Glomerular endothelial cell (primary cell): ENCODE results near the gene TRIM7. TPM values are rescaled to one million over a fixed set of nuclear protein-coding genes. Genes with fewer than 3 reads are reported as not detected.

Source experiments
- DNase-seq: peaks from one replicate; pipeline ENCODE4 v3.0.0-alpha.2; 2011; ENCODE audit warnings: low read depth, low spot score; ENCODE audit errors: extremely low read depth
- total RNA-seq: library from RNA; depleted of rRNA; stranded (reverse); fragments of >200 nt; gene quantifications from 2 replicates; pipeline ENCODE4 v1.2.3, GENCODE V29; 2015

Gene TRIM7
- 2.8 and 5.3 TPM in 2 replicates for total RNA-seq

DNA sequence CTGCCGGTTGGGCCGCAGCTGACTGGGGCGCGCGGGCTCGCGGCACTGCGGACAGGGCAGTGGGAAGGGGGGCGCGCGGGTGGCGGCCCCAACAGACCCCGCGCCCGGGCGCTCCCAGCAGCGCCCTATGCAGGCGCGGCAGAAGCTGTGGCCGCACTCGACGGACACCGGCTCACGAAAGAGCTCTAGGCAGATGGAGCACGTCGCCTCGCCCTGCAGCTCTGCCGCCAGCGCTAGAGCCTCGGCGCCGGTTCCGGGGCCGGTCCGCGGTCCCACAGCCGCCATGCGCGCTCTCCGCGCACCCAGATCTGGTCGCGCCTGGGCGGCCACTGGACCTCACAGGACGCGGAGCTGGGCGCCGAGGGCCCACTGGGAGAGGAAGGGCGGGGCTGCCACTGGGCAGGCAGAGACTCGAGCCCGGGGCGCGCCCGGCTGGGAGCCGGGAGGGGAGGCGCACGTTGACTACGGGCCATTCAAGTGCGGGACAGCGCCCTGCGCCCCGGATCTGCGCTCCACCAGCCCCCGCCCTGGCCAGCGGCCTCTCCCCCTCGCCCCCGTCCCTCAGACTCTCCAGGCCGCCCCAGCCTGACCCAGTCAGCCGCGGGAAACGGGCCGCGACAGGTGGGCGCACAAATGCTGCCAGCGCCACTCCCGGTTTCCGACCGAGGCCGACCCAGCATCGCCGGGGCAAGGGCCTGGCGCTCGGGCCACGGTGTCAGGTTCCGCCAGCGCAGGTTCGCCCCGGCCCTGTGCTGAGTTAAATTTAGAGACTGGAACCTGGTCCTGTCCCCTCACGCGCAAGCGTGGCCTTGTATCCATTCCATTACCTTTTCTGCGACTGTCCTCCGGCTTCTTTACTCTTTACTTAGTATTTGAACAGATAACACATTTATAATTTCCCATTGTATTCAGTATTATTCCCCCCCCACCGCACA, at the start of gene TRIM7:
TRIM7 (minus strand) TSS at position 371 of the 935 bp plus-strand sequence; CDS start at position 285, 86 bp downstream.
- DNase-seq: no peak

DNA sequence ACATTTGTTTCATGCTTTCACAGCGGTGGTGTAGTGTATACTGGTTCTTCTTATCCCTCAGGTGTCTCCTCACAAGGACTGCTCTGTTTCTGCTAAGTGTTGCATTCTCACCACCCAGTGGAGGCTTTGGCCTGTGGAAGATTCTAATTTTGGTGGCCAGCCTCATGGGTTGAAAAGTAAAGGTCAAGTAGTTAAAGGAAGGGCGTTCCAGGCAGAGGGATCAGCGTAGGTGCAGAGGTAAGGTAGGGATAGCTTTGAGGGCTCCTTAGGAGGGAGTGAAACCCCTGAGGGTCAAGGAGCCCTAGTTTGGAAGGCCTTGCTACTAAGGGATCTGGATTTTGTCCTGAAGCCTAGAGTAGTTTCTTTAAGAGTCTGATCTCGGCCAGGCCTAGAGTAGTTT, 43.3 kb upstream of the TRIM7 start:
- DNase-seq: no peak

DNA sequence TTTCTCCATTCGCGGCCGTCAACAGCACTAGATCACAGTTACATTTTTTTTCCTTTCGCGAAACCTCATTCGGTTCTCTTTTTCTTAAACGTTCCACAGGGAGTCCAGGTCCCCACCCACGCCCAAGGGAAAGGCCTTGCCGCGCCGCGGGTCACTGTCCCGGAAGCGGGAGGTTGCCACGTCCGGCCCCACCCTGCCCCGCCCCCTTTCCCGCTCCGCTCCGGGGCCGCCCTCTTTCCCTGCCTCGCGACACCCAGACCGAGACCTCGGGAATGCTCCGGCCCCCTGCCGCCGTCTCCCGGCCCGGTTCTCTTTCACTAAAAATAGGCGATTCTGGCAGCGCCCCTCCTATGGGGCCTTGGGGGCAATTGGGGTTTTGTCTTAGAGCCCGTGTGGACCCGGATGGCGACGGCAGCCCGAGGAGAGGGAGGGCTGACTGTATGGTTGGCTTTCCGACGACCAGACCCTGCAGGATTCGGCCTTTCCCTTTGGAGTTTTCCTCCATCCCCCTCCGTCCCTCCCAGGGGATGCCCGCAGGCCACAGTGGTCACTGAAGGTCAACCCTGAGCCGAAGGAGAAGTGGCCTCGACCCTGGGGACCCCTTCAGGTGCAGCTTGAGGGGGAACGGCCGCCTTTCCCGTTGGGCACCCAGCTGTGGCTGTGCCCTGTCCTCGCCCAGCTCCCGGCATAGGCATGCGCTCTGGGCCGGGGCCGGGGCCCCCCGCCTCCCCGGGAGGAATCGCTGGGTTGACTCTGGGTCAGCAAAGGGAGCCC, 41.5 kb upstream of the TRIM7 start:
- DNase-seq: no peak

DNA sequence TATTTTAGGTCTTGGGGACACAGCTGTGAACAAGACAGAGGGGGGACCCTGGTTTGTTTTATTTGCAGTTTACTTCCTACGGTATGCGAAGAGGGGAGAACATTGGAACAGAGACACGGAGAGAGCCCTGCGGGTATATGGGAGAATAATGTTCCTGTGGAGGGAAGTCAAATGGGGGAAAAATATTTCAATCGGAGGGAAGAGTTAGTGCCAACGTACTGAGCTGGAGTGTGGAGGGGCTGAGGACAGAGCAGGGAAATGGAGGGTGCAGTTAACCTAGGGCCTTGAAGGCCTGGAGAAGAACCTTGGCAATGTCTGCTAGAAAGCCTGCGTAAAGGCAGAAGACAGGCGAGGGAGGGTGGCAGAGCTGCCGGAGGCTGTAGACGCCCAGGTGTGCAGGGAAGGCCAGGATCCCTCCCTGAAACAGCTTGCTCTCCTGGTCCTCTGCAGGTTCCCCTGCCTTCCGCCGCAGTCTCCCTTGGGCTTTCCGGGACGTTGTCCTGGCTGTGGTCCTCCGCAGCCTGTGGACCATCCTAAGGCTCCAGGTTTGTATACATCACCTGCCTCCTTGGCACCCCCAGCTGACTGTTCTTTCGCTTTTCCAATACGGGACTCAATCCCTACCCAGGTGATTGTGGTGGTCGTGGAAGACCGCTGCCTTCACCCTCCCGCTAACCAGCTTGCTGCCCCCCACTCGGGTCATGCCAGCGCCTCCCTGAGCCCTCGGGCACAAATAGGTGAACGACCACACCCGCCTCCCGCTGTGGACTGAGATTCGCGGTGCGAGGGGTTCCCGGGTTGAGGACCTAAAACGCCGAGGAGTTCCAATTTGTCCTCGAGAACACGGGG, 40.7 kb upstream of the TRIM7 start:
- DNase-seq: no peak

DNA sequence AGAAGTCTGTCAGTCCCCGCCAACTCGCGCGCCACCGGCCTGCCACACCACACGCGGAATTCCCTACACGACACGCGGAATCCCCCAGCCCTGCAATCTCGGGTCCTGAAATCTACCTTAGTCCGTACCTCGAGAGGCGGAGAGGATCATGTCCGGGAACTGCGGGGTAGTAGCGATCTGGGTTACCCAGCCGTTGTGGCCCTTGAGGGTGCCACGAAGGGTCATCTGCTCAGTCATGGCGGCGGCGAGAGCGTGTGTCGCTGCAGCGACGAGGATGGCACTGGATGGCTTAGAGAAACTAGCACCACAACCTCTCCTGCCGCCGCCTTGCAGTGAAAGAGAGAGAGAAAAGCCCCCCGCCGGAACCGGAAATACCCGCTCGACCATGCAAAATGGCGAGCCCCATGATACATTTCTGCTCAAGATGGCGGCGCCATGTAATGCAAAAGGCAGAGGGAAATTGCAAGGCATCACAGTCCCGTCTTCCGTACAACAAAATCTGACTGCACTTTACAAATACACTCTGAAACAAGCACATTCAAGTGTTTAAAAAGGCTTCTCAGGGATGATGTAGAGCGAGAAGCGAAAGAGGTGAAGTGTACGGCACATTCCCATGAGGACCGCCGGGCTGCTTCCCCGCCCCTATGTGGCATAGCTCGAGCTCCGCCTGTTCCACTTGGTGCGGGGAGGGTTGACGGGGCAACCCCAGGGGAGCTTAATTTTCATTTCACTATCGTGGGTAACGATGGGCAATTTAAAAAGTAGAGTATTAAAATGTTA, 38.8 kb upstream of the TRIM7 start, which contains the start of gene RACK1:
RACK1 (minus strand) TSS at position 343 of the 780 bp plus-strand sequence; CDS start at position 237, 106 bp downstream.
- peak; percentile 73 for DNase-seq

DNA sequence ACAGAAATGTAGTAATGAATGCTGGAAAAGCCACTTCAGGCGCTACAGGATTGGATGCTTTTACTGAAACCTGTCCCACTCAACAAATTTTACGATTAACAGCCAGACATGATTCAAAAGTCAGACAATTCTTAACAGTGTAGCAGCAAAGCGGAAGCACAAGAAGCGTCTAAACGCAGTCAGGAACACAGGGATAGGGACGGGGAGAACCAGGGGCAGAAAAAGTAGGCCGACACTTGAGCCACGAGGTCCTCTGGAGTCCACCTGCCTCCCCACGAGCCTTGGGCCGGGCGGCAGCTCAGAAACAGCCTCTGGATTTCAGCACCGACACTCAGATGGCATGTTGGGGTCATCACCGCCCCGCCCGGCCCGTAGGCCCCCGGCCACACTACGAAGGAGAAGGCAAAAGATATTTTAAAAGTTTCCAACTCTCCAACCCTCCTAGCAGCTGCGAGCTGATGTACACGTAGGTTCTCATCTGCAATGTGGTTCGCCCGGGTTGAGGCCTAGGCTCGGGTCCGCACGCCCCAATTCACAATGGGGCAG, 38.1 kb upstream of the TRIM7 start:
- no peak for DNase-seq

DNA sequence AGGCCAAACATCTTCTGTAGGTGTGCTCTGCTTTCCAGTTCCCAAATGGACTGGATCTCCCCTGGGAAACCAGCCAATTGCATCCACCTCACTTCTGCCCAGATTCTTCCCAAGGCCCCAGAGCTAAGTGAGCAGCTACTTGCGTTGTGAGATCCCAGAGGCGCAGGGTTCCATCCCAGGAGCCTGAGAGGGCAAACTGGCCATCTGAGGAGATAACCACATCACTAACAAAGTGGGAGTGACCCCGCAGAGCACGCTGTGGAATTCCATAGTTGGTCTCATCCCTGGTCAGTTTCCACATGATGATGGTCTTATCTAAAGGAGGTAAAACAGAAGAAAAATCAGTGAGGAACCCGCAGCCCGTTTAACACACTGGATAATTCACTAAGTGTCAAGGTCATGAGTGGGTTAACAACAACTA, 37.0 kb upstream of the TRIM7 start:
- DNase-seq: no peak

DNA sequence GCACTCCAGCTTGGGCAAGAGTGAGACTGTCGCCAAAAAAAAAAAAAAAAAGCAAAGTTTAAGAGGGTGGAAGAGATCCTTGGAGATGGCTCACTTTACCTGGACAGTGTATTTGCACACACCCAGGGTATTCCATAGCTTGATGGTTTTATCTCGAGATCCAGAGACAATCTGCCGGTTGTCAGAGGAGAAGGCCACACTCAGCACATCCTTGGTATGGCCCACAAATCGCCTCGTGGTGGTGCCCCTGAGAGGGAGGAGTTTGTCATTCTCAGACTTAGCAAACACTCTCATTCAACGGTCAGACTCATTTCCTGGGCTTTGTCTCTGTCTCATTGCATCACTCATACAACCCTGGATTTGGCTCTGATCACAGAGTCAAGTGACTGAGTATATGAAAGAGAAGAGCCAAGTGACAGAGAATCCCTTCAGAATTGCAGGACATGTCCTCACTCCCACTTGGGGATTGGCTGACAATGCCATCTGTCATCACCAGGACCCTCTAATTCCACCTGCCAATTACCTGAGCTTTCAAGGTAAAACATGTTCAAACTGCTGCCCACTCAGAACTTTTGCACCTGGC, 36.5 kb upstream of the TRIM7 start:
- peak; percentile 62 for DNase-seq

DNA sequence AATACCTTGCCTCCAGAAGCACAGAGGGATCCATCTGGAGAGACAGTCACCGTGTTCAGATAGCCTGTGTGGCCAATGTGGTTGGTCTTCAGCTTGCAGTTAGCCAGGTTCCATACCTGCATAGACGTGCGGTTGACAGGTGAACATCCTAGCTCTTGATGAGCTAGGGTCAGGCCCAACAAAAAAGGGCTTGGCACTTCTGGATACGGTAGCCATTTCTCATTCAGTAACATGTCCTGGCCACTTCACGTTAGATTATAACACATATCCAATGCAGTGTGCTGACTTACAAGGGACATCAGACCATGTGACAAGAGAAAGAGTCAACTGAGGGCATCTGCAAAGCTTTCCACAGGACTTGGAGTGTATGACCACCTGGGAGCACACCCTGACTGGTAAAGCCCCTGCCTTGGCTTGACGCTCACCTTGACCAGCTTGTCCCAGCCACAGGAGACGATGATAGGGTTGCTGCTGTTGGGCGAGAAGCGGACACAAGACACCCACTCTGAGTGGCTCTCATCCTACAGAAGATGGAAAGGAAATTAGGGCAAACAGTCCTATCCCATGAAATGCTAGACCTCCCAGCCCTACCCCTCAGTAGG, 34.2 kb upstream of the TRIM7 start:
- no peak for DNase-seq

DNA sequence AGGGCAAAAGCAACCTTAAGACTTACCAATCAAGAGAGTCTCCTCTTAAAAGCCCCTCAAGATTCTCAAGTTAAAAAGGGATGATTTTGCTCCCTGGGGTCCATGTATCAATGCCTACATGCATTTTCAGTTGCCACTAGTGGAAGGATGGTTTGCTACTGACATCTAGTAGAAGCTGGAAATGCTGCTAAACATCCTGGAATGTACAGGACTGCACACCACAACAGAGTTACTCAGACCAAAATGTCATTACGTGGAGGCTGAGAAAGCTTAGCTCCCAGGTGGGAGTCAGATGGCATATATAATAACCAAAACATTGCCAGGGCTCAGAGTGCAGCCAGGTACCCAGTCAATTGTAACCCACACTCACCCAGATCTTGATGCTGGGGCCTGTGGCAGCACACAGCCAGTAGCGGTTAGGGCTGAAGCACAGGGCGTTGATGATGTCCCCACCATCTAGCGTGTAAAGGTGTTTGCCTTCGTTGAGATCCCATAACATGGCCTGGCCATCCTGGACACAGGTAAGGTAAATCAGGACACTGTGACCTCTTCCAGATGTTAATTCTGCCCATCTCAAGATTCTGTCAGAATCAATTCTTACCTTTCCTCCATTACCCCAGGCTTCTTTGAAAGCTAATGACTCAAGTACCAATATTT, 32.9 kb upstream of the TRIM7 start:
- DNase-seq: no peak

DNA sequence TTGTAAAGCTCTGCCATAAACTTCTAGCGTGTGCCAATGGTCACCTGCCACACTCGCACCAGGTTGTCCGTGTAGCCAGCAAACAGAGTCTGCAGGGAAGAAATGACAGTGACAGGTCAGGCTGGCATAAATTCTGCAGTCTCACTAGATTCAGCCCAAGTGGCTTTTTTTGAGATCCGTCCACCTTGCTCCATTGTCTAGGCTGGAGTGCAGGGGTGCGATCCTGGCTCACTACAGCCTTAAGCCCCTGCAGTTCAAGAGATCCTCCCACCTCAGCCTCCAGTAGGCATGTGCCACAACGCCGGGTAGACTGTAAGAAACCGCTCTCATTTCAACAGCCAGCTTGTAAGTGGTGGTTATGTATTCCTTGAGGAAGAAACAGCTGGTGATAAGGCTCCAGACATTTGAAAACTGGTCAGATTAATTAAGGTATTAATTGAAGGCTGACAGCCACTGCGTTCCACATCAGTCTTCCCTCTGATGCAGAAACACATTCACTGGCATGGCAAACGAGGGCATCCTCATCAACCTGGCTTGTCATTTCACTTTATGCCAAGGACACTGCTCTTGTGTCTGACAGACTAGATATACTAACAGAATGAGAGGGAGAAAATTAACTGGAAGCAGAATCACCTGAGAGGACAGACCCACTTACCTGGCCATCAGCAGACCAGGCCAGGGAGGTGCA, 32.1 kb upstream of the TRIM7 start:
- no peak for DNase-seq

DNA sequence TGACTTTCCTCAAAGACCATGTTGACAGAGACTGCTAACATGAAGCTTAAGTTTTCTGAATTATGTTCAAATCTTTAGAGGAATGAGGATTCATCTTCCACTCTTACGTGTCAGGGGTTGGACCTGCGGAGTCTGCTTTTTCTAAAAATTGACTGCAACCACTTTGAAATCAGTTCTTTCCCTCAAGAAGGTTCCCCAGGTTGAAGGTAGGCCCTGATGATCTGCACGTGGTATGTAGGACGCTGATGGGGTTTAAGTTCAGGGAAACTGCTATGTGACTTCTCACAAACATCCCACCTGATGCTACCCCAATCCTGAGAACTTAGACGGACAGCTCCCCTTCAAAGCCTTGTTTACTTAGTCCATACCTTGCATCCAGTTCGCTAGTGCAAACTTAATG, 31.5 kb upstream of the TRIM7 start:
- DNase-seq: no peak

DNA sequence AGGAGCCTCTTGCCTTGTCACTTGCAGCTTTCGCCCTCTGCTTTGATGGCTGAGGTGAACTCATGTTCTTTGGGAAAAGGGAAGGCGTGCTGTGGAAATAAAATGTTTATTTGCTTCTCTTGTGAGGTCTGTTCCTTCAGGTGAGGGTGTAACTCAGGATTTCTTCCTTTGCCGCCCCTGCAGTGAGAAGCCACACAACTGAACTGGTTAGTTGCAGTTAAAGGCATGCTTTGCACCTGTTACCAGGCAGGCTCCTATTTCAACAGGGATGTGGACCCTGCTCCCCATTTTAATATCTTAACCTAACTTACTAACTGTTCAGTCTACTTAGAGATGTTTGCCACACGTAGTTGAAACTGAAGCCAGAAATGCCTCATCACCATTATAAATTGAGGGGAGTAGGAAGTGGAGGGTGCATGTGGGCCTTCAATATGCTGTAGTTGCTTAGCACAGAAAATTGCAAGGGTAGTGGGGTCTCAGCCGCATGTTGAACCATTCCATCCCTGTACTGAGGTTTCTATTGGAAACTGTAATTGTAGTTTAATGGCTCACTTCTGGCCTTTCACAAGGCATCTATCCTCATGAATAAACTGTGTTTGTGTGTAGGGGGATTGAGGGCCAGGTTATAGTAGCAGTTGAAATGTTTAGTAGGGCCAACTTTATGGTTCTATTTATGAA, 30.8 kb upstream of the TRIM7 start:
- no peak for DNase-seq

DNA sequence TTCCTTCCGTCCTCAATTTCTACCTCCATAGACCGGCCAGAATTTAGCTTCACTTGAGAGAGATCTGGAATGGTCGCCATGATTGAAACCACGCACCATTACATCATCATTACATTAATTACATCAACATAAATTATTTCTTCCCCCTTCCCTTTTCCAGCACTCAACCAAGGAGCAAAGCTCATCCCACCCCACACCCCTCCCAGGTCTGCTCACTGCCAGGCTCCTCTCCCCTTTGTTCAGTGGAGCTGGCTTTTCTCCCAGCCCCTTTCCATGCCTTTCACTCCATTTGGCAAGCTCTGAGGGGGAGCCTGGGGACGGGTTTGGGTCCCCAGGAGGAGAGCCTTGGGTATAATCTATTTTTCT, 30.3 kb upstream of the TRIM7 start:
- DNase-seq: no peak

DNA sequence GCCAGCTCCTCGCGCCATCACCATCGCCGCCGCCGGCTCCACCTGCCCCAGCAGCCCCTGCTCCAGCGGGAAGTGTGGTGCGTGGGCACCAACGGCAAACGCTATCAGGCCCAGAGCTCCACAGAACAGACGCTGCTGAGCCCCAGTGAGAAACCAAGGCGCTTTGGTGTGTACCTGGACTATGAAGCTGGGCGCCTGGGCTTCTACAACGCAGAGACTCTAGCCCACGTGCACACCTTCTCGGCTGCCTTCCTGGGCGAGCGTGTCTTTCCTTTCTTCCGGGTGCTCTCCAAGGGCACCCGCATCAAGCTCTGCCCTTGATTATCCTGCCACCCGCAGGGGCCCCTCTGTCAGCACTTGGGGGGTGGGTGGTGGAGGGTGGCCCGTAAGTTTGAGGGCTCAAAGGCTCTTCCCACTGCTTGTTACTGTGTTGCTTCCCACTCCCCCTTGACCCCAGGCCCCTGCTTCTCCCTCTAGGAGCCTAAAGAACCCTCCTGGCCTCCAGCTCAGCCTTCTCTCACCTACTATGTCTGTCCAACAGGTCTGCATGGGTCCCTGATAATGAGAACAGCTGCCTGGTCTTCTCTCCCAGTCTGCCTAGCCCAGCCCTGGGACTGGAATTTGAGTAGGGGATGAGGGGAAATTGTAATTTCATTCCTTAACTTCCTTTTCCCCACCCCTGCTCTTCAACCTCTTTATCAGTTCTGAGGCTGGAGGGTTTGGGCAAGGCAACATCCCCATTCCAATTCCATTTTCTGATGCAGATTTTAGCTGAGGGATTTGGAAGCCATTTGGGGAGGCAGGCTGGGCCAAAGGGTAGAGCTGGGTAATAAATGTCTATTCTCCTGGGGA, 29.7 kb upstream of the TRIM7 start:
- no peak for DNase-seq

DNA sequence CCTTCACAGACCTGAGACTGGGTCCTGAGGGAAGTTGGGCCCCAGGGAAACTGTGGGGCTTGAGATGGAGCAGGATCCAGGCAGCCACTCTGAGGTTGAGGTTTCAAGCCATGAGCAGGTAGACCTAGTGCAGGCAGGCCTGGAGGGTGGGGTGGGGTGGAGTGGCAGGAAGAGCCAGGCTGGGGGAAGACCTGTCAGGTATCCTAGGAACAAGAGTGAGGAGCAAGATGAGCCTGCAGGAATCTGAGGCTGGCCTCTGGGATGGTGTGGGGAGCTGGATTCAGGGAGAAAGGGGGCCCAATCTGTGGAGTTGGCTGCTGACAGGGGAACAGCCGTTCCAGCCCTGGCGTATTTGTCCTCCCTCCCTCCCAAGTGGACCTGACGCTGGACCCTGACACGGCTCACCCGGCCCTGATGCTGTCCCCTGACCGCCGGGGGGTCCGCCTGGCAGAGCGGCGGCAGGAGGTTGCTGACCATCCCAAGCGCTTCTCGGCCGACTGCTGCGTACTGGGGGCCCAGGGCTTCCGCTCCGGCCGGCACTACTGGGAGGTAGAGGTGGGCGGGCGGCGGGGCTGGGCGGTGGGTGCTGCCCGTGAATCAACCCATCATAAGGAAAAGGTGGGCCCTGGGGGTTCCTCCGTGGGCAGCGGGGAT, 28.9 kb upstream of the TRIM7 start:
- DNase-seq: no peak
